IPS-11a (cell line): ENCODE data around the gene CNIH2.
"Not testable (repeated sequence)": the region's sequence is repeated elsewhere in the genome, so short reads cannot be mapped to it uniquely, and the experiment has no call there.

Experiments used
- H3K4me3 ChIP-seq: one replicate; pipeline ENCODE4 v1.5.1; 2013; ENCODE audit warnings: low read depth, low read length, control low read depth

CNIH2 gene

GRCh38 chr11:66289548-66290329 is 11.8 kb downstream of the CNIH2 start:
- H3K4me3 ChIP-seq = peak overlapping the region; percentile 88

GRCh38 chr11:66290330-66290621 is 12.3 kb downstream of the CNIH2 start:
- H3K4me3 ChIP-seq = no peak overlapping the region

GRCh38 chr11:66291303-66291705 is 13.3 kb downstream of the CNIH2 start:
- peak overlapping the region; percentile 34 for H3K4me3 ChIP-seq

GRCh38 chr11:66291706-66292542 is 13.9 kb downstream of the CNIH2 start, which contains the start of gene TMEM151A:
Gene TMEM151A, plus strand, starts transcription at chr11:66291894. Its CDS starts 120 bp downstream, at chr11:66292014.
- H3K4me3 ChIP-seq = peak within 1 kb of the TSS; percentile 48

- peak overlapping the region; percentile 48 for H3K4me3 ChIP-seq
Observed at GRCh38 chr11:66292543-66293332, 14.8 kb downstream of the CNIH2 start.

GRCh38 chr11:66293352-66293751 is 15.4 kb downstream of the CNIH2 start:
- no peak overlapping the region for H3K4me3 ChIP-seq

- H3K4me3 ChIP-seq = no peak overlapping the region
Observed at GRCh38 chr11:66293777-66294625, 16.0 kb downstream of the CNIH2 start.

- H3K4me3 ChIP-seq = no peak overlapping the region
Observed at GRCh38 chr11:66294626-66295620, 16.9 kb downstream of the CNIH2 start.

- no peak overlapping the region for H3K4me3 ChIP-seq
Observed at GRCh38 chr11:66297610-66298009, 19.6 kb downstream of the CNIH2 start.

GRCh38 chr11:66299186-66299585 is 21.2 kb downstream of the CNIH2 start:
- no peak overlapping the region for H3K4me3 ChIP-seq

GRCh38 chr11:66302656-66303055 is 24.7 kb downstream of the CNIH2 start:
- H3K4me3 ChIP-seq = no peak overlapping the region

GRCh38 chr11:66309475-66309874 is 31.5 kb downstream of the CNIH2 start:
- no peak overlapping the region for H3K4me3 ChIP-seq

GRCh38 chr11:66310324-66310723 is 32.3 kb downstream of the CNIH2 start:
- H3K4me3 ChIP-seq = no peak overlapping the region

- not testable (repeated sequence) for H3K4me3 ChIP-seq
Observed at GRCh38 chr11:66310803-66311440, 32.9 kb downstream of the CNIH2 start.

- peak overlapping the region; percentile 63 for H3K4me3 ChIP-seq
Observed at GRCh38 chr11:66311470-66311964, 33.5 kb downstream of the CNIH2 start.

GRCh38 chr11:66311965-66312548 is 34.1 kb downstream of the CNIH2 start:
- H3K4me3 ChIP-seq = peak overlapping the region; percentile 63

- peak overlapping the region; percentile 63 for H3K4me3 ChIP-seq
Observed at GRCh38 chr11:66312549-66313320, 34.8 kb downstream of the CNIH2 start.
